ENCODE results near the gene MCTP1. TPM values are rescaled to one million over a fixed set of nuclear protein-coding genes. Genes with fewer than 3 reads are reported as not detected.
"Not testable (repeated sequence)": the region's sequence is repeated elsewhere in the genome, so short reads cannot be mapped to it uniquely, and the experiment has no call there.

The MCTP1 gene
- total RNA-seq, 1 donor from 2014 or later, result 51.7 TPM

GRCh38 chr5:95256446-95256845, 28.4 kb downstream of the MCTP1 start:
- DNase-seq (ENCODE audit: extremely low read depth, low read depth, low spot score), result no peak

- no peak for DNase-seq (ENCODE audit: extremely low read depth, low read depth, low spot score)
Observed at GRCh38 chr5:95252801-95253200, 32.1 kb downstream of the MCTP1 start.

DNA sequence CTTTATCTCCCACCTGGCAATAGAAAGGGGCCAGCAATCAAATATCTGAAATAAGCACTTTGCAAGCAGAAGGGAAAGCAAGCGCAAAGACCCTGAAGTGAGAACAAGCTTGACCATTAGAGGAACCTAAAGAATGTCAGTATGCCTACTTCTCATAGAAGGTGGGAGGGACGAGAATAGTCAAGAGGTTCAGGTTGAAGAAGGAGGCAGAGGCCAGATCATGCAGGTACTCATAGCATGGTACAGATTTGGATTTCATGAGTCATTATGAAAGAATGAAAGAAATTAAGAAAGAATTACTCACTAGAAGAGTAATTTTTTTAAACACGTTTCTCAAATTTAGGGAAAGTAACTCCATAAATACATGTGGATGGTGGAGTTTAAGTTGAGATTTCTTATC, 33.7 kb downstream of the MCTP1 start:
- DNase-seq (ENCODE audit: extremely low read depth, low read depth, low spot score), result no peak

DNA sequence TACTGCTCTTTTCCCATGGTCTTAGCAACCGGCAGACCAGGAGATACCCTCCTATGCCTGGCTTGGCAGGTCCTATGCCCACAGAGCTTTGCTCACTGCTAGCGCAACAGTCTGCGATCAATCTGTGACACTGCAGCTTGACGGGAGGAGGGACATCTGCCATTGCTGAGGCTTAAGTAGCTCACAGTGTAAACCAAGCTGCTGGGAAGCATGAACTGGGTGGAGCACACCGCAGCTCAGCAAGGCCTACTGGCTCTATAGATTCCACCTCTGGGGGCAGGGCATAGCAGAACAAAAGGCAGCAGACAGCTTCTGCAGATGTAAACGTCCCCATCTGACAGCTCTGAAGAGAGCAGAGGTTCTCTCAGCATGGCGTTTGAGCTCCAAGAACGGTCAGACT, 40.4 kb downstream of the MCTP1 start:
- no peak for DNase-seq (ENCODE audit: extremely low read depth, low read depth, low spot score)

DNA sequence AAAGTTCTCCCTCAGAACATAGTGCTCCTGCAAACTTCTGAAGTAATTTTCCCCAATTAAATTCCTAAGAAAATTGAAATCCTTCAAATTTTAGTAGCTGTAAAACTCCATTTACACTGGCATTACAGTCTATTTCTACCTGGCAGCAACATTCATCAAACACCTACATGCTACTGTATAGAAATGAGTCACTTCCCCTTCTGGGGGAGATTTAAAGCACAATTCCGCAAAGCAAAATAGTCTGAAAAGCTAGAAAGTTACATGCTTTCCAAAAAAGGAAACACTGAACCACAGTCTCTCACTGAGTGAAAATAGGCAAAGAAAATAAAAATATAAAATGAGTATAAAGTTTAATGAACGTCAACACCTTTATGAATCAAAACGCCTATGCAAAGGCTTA, 43.3 kb downstream of the MCTP1 start:
- no peak for DNase-seq (ENCODE audit: extremely low read depth, low read depth, low spot score)

- no peak for DNase-seq (ENCODE audit: extremely low read depth, low read depth, low spot score)
Observed at GRCh38 chr5:95241161-95241560, 43.7 kb downstream of the MCTP1 start.

GRCh38 chr5:95238560-95239325, 46.2 kb downstream of the MCTP1 start:
- DNase-seq (ENCODE audit: extremely low read depth, low read depth, low spot score), result peak; percentile 37

- no peak for DNase-seq (ENCODE audit: extremely low read depth, low read depth, low spot score)
Observed at GRCh38 chr5:95237324-95237723, 47.6 kb downstream of the MCTP1 start.

GRCh38 chr5:95235439-95235982, 49.4 kb downstream of the MCTP1 start:
- no peak for DNase-seq (ENCODE audit: extremely low read depth, low read depth, low spot score)

DNA sequence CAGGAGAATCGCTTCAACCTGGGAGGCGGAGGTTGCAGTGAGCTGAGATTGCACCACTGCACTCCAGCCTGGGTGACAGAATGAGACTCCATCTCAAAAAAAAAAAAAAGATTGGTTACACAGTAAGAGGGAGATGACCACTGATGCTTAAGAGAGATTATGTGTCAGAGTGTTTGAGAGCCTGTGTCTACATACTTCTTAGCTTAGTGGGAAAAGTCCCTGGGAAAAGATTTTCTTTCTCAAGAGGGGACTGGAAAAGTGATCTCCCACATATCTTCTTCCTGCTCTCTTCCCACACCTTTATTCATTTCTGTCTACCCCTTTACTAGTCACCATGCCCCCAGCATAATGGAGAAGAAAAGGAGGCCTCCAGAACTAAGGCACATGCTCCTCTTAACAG, 55.2 kb downstream of the MCTP1 start:
- no peak for DNase-seq (ENCODE audit: extremely low read depth, low read depth, low spot score)

GRCh38 chr5:95224701-95225459, 60.0 kb downstream of the MCTP1 start:
- DNase-seq (ENCODE audit: extremely low read depth, low read depth, low spot score), result no peak

GRCh38 chr5:95223566-95224258, 61.2 kb downstream of the MCTP1 start:
- no peak for DNase-seq (ENCODE audit: extremely low read depth, low read depth, low spot score)

- no peak for DNase-seq (ENCODE audit: extremely low read depth, low read depth, low spot score)
Observed at GRCh38 chr5:95222836-95223235, 62.1 kb downstream of the MCTP1 start.

DNA sequence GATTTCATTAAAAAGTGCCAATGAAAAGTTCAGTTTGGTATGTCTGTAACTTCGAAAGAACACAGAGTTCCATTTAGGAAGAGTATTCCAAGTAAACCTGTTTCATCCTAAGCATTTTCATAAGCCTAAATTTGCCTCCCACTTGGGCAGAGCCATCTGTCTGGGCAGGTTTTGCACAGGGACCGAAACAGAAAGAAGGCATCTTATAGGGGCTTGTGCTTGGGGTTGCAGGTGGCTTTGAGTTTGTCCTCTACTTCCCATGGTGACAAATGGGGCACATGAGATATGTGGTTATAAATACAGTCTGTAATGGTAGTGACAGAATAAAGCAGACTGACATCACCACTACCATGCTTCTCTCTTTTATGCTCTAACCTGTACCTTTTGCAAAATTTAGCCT, 63.7 kb downstream of the MCTP1 start:
- DNase-seq (ENCODE audit: extremely low read depth, low read depth, low spot score), result no peak

DNA sequence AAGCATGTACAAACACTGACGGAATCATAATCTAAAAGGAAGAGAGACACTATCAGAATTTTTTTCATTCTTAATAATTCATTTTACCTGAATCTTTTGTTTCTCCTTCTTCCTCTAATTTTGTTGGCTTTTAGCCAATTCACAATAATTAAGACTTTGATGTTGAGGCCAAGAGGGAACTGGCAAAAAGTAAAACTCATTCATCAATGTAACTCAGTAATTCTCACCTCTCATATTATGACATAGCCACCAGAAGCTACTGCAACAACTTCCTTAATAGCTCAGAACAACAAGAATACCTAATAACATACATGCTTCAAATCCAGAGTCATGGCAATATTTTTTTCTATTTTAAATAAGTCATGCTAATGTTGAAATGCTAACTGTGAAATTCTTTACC, 64.5 kb downstream of the MCTP1 start:
- DNase-seq (ENCODE audit: extremely low read depth, low read depth, low spot score), result no peak

DNA sequence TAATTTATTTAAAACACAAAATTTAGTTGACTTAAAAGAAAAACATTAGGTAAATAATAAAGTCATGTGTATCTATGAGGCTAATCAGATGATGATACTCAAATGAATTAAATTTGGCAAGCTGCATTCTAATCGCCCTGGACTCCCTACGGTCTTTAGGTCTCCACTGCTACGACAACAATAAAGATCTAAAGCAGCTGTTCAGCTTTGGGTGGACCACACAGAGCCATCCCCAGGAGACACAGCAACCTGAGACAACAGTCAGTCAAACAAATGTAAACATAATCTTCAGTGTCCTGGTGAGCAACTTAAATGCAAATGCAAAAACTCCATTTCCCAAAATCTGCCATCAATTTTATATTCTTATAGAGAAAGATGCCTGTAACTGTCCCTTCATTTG, 65.5 kb downstream of the MCTP1 start:
- DNase-seq (ENCODE audit: extremely low read depth, low read depth, low spot score), result no peak

DNA sequence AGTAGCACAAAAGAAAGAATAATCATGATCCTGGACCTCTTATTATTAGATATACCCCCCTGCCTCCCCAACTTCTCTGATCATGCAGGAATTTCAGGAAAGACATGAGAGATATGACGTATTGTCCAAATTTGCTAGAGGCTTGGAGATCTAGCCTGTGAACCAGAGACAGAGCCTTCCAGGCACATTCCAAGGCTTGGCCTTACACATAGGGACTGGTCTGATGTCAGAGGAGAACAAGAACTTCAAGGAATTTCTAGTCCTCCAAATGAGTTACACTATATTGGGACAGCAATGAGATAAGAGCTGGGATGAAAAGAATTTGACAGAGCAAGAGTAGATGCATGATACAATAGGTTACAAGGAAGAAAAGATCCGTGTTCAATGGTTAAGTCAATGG, 67.0 kb downstream of the MCTP1 start:
- DNase-seq (ENCODE audit: extremely low read depth, low read depth, low spot score), result no peak

DNA sequence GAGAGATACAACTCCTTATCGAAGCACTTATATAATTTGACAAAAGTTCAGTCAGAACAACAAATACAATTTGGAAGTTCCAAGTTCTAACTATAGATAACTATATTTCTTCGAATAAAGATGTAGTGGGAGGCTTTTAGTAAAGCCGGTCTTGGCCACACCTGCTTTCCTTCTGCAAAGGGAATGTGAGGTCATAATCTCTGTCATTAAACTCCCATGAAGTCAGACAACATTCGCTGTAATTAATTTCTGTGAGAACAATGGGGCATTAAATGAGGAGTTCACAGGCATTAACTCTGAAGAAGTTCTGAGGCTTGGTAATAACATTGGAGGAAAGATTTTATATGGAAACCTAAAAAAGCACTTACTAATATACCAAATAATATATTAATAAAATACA, 67.5 kb downstream of the MCTP1 start:
- DNase-seq (ENCODE audit: extremely low read depth, low read depth, low spot score), result no peak

GRCh38 chr5:95216136-95216955, 68.5 kb downstream of the MCTP1 start:
- peak; percentile 65 for DNase-seq (ENCODE audit: extremely low read depth, low read depth, low spot score)

- not testable (repeated sequence) for DNase-seq (ENCODE audit: extremely low read depth, low read depth, low spot score)
Observed at GRCh38 chr5:95207811-95208210, 77.1 kb downstream of the MCTP1 start.

- DNase-seq (ENCODE audit: extremely low read depth, low read depth, low spot score), result no peak
Observed at GRCh38 chr5:95194856-95195255, 90.0 kb downstream of the MCTP1 start.

Measured in glomerular endothelial cell (primary cell).